ENCODE measurements around the gene MYBPC1. TPM values are rescaled to one million over a fixed set of nuclear protein-coding genes. Genes with fewer than 3 reads are reported as not detected.

MYBPC1 gene
- total RNA-seq, 2 donors from 2014 or later = 0.89 to 4.2 TPM

DNA sequence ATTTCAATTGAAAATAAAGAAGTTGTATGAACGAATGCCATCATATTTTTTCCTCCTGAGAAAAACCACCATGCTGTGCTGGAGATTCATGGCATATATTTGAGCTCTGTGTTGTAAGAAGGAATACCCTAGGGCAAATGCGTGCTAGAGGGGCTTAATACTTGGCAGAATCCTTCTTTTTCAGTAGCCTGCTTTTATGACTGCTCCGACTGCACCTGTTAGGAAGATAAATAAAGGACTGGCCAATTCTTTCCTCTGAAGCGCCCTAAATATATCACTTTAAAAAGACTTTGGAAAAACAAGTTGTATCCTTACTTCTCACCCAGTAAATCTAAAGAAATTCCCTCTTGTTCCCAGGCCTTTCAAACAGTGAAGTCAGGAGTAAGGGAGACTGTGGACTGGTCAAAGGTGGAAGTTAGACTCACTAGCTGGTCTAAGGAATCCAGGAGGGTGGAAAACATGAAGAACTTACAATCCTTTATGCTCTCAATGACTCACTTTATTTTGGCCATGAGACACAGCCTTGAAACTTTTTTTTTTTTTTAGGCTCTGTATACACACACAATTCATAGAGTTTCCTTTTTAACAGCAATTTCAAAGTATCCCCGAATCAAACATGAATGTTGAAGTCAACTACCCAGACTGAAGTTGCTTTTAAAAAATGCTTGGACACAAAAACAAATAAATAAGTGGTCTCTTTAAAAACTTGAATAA is 5.2 kb downstream of the MYBPC1 start:
- TF ChIP-seq, protein P1, sequence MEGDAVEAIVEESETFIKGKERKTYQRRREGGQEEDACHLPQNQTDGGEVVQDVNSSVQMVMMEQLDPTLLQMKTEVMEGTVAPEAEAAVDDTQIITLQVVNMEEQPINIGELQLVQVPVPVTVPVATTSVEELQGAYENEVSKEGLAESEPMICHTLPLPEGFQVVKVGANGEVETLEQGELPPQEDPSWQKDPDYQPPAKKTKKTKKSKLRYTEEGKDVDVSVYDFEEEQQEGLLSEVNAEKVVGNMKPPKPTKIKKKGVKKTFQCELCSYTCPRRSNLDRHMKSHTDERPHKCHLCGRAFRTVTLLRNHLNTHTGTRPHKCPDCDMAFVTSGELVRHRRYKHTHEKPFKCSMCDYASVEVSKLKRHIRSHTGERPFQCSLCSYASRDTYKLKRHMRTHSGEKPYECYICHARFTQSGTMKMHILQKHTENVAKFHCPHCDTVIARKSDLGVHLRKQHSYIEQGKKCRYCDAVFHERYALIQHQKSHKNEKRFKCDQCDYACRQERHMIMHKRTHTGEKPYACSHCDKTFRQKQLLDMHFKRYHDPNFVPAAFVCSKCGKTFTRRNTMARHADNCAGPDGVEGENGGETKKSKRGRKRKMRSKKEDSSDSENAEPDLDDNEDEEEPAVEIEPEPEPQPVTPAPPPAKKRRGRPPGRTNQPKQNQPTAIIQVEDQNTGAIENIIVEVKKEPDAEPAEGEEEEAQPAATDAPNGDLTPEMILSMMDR (IDR thresholded peaks at IDR 0.05) = no peak
- Histone ChIP-seq H3K36me3 (no peaks in the 10 kb centered on the region), H3K27ac (no peak overlapping the region), H3K9me3 (no peaks in the 10 kb centered on the region), H3K4me3 (no peak overlapping the region), H3K4me1 (no peaks in the 10 kb centered on the region), H3K9ac (ENCODE audit: low read depth in 2 of 2, low read length in 2 of 2) (no peak overlapping the region), H3K27me3 (no peaks in the 10 kb centered on the region)
- intact Hi-C loops (cut with DNase I) = no loop called here
- no peak for DNase-seq

DNA sequence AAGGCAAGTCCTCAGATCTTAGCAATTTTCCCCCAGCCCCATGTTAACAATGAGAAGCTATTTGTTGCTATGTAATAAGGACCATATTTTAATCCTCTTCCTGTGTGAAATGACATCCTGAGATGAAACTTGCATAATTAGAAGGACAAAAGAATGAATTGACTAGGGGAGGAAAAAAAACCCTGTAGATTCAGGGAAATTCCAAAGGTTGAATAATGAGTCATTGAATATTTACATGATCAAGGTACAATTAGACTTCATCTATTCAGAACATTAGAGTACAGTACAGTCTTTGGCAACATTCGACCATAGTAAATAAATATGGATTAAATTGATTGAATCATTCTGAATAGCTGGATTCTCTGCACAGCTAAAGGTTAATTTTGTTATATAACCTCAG is 9.4 kb downstream of the MYBPC1 start:
- TF ChIP-seq, protein P1 (IDR thresholded peaks at IDR 0.05) = no peak
- H3K27me3 ChIP-seq = no peaks in the 10 kb centered on the region
- H3K36me3 ChIP-seq = no peaks in the 10 kb centered on the region
- no peak for DNase-seq
- H3K9ac ChIP-seq (ENCODE audit: low read depth in 2 of 2, low read length in 2 of 2) = no peak overlapping the region
- peaks cover 4% of the 10 kb centered on the region for H3K4me1 ChIP-seq
- H3K9me3 ChIP-seq = no peaks in the 10 kb centered on the region
- H3K27ac ChIP-seq = no peak overlapping the region
- H3K4me3 ChIP-seq = no peak overlapping the region
- intact Hi-C loops (cut with DNase I) = no loop called here

DNA sequence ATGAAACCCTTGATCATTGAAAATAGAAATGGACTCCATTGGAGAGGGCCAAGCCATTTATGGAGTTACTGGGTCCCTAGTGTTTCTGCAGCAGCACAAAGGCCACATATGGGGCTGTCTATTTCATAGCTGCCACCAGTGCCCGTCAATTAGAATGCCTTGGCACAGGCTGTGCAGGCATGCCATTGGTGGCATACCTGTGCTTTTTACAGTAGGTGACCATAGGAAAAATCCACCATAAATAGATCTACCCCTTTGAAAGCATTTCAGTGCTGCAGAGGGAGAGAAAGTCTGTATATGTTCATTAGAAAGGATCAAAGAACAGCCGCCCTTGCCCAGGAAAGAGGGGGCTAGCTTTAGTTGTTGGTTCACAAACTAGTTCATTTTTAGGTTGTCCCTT is 13.1 kb downstream of the MYBPC1 start:
- intact Hi-C loops (cut with DNase I) = no loop called here
- Histone ChIP-seq H3K9me3 (no peaks in the 10 kb centered on the region), H3K4me3 (no peak overlapping the region), H3K27ac (peak overlapping the region; percentile 86), H3K36me3 (no peaks in the 10 kb centered on the region), H3K4me1 (peaks cover 4% of the 10 kb centered on the region), H3K9ac (ENCODE audit: low read depth in 2 of 2, low read length in 2 of 2) (peak overlapping the region in 1 of 2 donors; percentile 6), H3K27me3 (no peaks in the 10 kb centered on the region)
- TF ChIP-seq, protein P1 (IDR thresholded peaks at IDR 0.05) = no peak
- DNase-seq = no peak

DNA sequence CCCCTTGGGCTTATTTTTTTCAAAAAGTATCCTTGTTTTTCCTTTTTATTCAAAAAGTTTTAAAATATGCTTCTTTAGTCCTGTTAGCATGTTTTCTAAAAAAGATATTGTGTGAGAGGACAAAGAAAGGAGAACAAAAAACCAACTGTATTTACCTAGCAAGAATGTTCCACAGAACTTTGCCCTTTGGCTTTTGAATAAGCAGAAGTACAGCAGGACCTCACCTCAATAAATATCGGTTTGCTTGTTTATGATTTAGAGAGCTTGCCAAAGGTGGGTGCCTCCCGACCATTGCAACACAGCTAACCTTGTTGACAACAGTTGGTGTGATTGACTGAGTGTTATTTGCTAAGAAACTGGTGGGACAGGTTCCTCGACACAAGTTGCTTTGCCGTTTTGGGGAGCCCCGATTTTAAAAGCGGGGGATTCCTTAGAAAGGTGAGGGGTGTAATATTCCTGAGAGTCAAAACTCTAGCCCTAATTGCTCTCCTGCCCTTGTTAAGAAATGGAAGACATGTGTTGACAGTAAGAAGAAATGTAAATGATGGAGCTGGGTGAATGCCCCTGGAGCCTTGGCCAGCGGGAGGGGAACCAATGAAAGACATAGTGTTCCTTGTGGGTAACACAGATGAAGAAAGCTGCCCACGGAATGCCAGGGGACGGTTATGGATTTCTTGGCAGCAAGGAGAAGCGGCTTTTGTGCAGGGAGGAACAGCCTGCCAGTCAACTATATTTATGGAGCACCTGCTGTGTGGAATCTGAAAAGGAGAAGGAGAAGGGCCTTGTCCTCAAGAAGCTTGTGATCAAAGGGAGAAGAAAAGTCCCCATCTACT is 13.7 kb downstream of the MYBPC1 start:
- Histone ChIP-seq H3K9ac (ENCODE audit: low read depth in 2 of 2, low read length in 2 of 2) (peak overlapping the region in 1 of 2 donors; percentile 6), H3K27me3 (no peaks in the 10 kb centered on the region), H3K4me1 (peaks cover 4% of the 10 kb centered on the region), H3K9me3 (no peaks in the 10 kb centered on the region), H3K4me3 (no peak overlapping the region), H3K27ac (peak overlapping the region; percentile 86), H3K36me3 (no peaks in the 10 kb centered on the region)
- TF ChIP-seq, protein P1 (IDR thresholded peaks at IDR 0.05) = no peak
- DNase-seq = peak; percentile 81
- intact Hi-C loops (cut with DNase I) = no loop called here

DNA sequence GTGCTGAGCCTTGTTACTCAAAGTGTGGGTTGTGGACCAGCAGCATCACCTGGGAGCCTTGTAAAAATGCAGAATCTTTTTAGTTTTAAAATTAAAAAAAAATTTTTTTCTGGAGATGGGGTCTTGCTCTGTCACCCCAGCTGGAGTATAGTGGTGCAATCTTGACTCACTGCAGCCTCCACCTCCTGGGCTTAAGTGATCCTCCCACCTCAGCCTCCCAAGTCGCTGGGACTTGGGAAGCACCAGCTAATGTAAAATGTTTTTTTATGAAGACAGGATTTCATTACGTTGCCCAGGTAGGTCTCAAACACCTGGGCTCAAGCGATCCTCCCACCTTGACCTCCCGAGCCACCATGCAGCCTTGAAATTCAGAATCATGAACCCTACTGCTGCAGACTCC is 14.4 kb downstream of the MYBPC1 start:
- TF ChIP-seq, protein P1 (IDR thresholded peaks at IDR 0.05) = no peak
- H3K27ac ChIP-seq = peak overlapping the region; percentile 86
- intact Hi-C loops (cut with DNase I) = no loop called here
- H3K4me1 ChIP-seq = peaks cover 4% of the 10 kb centered on the region
- no peak overlapping the region for H3K4me3 ChIP-seq
- H3K9ac ChIP-seq (ENCODE audit: low read depth in 2 of 2, low read length in 2 of 2) = no peak overlapping the region
- H3K9me3 ChIP-seq = no peaks in the 10 kb centered on the region
- no peaks in the 10 kb centered on the region for H3K27me3 ChIP-seq
- no peak for DNase-seq
- H3K36me3 ChIP-seq = no peaks in the 10 kb centered on the region

Data from colonic mucosa (tissue), 4 donors.